ENCODE results near the gene RBBP8NL. TPM values are rescaled to one million over a fixed set of nuclear protein-coding genes. Genes with fewer than 3 reads are reported as not detected.

Gene RBBP8NL
- total RNA-seq, 1 experiment from 2014 or later: 1.5 TPM

GRCh38 chr20:62378215-62378614 lies 49.1 kb downstream of the RBBP8NL start:
- peaks cover 7% of the 10 kb centered on the region for H3K9me3 Mint-ChIP-seq
- no peak overlapping the region for H3K4me3 Mint-ChIP-seq
- ChIA-PET CTCF (interaction anchor here (1.2 to 7.4 kb wide), 3 partner anchors 12 to 76 kb away, joined by 4 to 89 read pairs (median 5); partner anchors contain the start of genes ADRM1 and LAMA5), POLR2A (interaction anchor here (0.6 to 4.0 kb wide), 2 partner anchors 12 to 1064 kb away, joined by 5 to 29 read pairs; partner anchors contain the start of gene LAMA5)
- DNase-seq (ENCODE audit: low spot score): no peak
- TF ChIP-seq AFF4 (CRISPR knock-in tag; IDR thresholded peaks at IDR 0.05; ENCODE audit: borderline replicate concordance): no peak
- no peak for TF ChIP-seq JUN (CRISPR knock-in tag; IDR thresholded peaks at IDR 0.05)
- TF ChIP-seq ATF1 (CRISPR knock-in tag; IDR thresholded peaks at IDR 0.05): no peak
- no peak for TF ChIP-seq ZNF219 (CRISPR knock-in tag; IDR thresholded peaks at IDR 0.05; ENCODE audit: borderline replicate concordance)
- TF ChIP-seq MXD4 (CRISPR knock-in tag; IDR thresholded peaks at IDR 0.05; ENCODE audit: borderline replicate concordance): no peak
- TF ChIP-seq ATF2 (CRISPR knock-in tag; IDR thresholded peaks at IDR 0.05; ENCODE audit: borderline replicate concordance, low read depth): no peak
- ATAC-seq: peak; percentile 7
- H3K27ac Mint-ChIP-seq: peak overlapping the region; percentile 57; the same call in 1 of the 2 replicates
- peaks cover 26% of the 10 kb centered on the region for H3K4me1 Mint-ChIP-seq
- H3K27me3 Mint-ChIP-seq (ENCODE audit: low read depth): no peaks in the 10 kb centered on the region
- H3K36me3 Mint-ChIP-seq: peaks cover 10% of the 10 kb centered on the region

DNA sequence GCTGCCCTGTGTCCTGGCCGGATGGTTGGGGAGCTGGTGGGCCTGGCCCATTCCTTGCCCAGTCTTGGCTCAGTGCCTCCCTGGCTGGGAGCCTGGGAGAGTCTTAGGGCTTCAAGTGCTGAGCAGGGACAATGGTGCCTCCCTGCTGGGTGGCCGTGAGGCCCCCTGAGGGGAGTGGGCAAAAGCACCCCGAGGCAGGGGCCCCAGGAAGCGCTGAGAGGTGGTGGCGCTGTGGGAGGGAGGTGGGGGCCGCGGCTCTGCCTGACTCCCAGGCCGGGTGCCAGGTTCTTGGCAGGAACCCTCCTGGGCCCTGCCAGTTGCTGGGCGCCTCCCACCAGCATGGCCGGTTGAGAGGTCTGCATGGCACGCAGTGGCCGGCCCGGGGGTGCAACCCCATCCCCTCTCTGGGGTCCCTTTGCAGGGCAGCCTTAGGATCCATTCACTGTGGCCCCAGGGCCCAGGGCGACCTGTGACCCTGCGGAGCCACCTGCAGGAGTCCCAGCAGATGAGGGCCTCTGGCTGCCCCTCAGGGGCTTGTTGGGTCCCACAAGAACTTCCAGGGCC lies 49.6 kb downstream of the RBBP8NL start:
- no peak for TF ChIP-seq E2F1 (CRISPR knock-in tag; IDR thresholded peaks at IDR 0.05)
- no peak for TF ChIP-seq MXD4 (CRISPR knock-in tag; IDR thresholded peaks at IDR 0.05; ENCODE audit: borderline replicate concordance)
- no peak for TF ChIP-seq NFE2L1 (CRISPR knock-in tag; IDR thresholded peaks at IDR 0.05)
- no peaks in the 10 kb centered on the region; the same call in 1 of the 2 replicates for H3K27me3 Mint-ChIP-seq (ENCODE audit: low read depth)
- H3K36me3 Mint-ChIP-seq: peaks cover 10% of the 10 kb centered on the region
- no peak for DNase-seq (ENCODE audit: low spot score)
- H3K4me3 Mint-ChIP-seq: no peak overlapping the region
- ChIA-PET CTCF (interaction anchor here (1.2 to 7.4 kb wide), 2 partner anchors 11 to 16 kb away, joined by 5 to 89 read pairs; partner anchors contain the start of gene LAMA5), POLR2A (interaction anchor here (0.6 to 4.0 kb wide), 2 partner anchors 11 to 1064 kb away, joined by 5 to 29 read pairs; partner anchors contain the start of gene LAMA5)
- H3K27ac Mint-ChIP-seq: peak overlapping the region; percentile 94; the same call in 1 of the 2 replicates
- H3K9me3 Mint-ChIP-seq: peaks cover 7% of the 10 kb centered on the region
- peaks cover 31% of the 10 kb centered on the region for H3K4me1 Mint-ChIP-seq
- no peak for ATAC-seq

GRCh38 chr20:62377064-62377461 lies 50.3 kb downstream of the RBBP8NL start:
- ATAC-seq: no peak
- peaks cover 5% of the 10 kb centered on the region for H3K9me3 Mint-ChIP-seq
- TF ChIP-seq ZNF317 (CRISPR knock-in tag; IDR thresholded peaks at IDR 0.05; ENCODE audit: borderline replicate concordance, low read depth) (no peak), ZNF281 (CRISPR knock-in tag; IDR thresholded peaks at IDR 0.05) (0 out of 2 replicates have a peak, but pooled peaks have one; percentile 37), TCF7 (CRISPR knock-in tag; IDR thresholded peaks at IDR 0.05; ENCODE audit: low read depth) (no peak)
- H3K4me1 Mint-ChIP-seq: peaks cover 31% of the 10 kb centered on the region
- peaks cover 5% of the 10 kb centered on the region for H3K36me3 Mint-ChIP-seq
- H3K27me3 Mint-ChIP-seq (ENCODE audit: low read depth): no peaks in the 10 kb centered on the region; the same call in 1 of the 2 replicates
- no peak for DNase-seq (ENCODE audit: low spot score)
- CTCF ChIA-PET: interaction anchor here (7.4 kb wide), 1 partner anchor 11 kb away, joined by 89 read pairs; the partner anchor contains the start of gene LAMA5
- POLR2A ChIA-PET: interaction anchor here (4.0 kb wide), 1 partner anchor 10 kb away, joined by 29 read pairs; the partner anchor contains the start of gene LAMA5
- peak overlapping the region; percentile 94 for H3K27ac Mint-ChIP-seq
- H3K4me3 Mint-ChIP-seq: no peak overlapping the region

All from WTC11 (cell line).